Measurements from ENCODE around the gene OTOP3. TPM values are rescaled to one million over a fixed set of nuclear protein-coding genes. Genes with fewer than 3 reads are reported as not detected.

Gene OTOP3
- total and polyA plus RNA-seq, 8 donors: 0.15 to 0.65 (median 0.35) TPM

- no peak for FAIRE-seq
- DNase-seq: no peak
- ATAC-seq: no peak
- Histone ChIP-seq H3K4me3 (no peak overlapping the region), H3K27me3 (no peaks in the 10 kb centered on the region), H3K9me3 (no peaks in the 10 kb centered on the region), H3K27ac (no peak overlapping the region), H3K4me1 (no peaks in the 10 kb centered on the region), H3K36me3 (no peaks in the 10 kb centered on the region)
- no peak for TF ChIP-seq CTCF (IDR thresholded peaks at IDR 0.05)
- WGBS, 2 donors: 66 to 78% methylated on average over 8 of the region's 8 CpGs
- intact Hi-C loops (cut with DNase I): no loop called here
These were observed 2.7 kb downstream of the OTOP3 start for GRCh38 chr17:74938194-74938950.

GRCh38 chr17:74939534-74939933 lies 3.8 kb downstream of the OTOP3 start:
- H3K27me3 ChIP-seq: no peaks in the 10 kb centered on the region
- no peak overlapping the region for H3K4me3 ChIP-seq
- no peak for ATAC-seq
- no peak overlapping the region for H3K27ac ChIP-seq
- 54 to 55% methylated on average over 8 of the region's 8 CpGs for WGBS, 2 donors
- no peaks in the 10 kb centered on the region for H3K9me3 ChIP-seq
- H3K4me1 ChIP-seq: no peaks in the 10 kb centered on the region
- TF ChIP-seq CTCF (IDR thresholded peaks at IDR 0.05): no peak
- no peaks in the 10 kb centered on the region for H3K36me3 ChIP-seq
- no peak for FAIRE-seq
- intact Hi-C loops (cut with DNase I): no loop called here
- DNase-seq: no peak

- Histone ChIP-seq H3K9me3 (no peaks in the 10 kb centered on the region), H3K4me3 (no peak overlapping the region), H3K36me3 (no peaks in the 10 kb centered on the region), H3K27me3 (no peaks in the 10 kb centered on the region), H3K4me1 (no peaks in the 10 kb centered on the region), H3K27ac (no peak overlapping the region)
- ATAC-seq (no peak), FAIRE-seq (no peak), DNase-seq (no peak)
- intact Hi-C loops (cut with DNase I): no loop called here
- 71 to 76% methylated on average over 21 of the region's 21 CpGs for WGBS, 2 donors
- no peak for TF ChIP-seq CTCF (IDR thresholded peaks at IDR 0.05)
These were observed 5.5 kb downstream of the OTOP3 start for GRCh38 chr17:74941128-74941725.

- H3K27me3 ChIP-seq: no peaks in the 10 kb centered on the region
These were observed 8.3 kb downstream of the OTOP3 start for GRCh38 chr17:74943808-74944522.

More at GRCh38 chr17:74943808-74944522, 8.3 kb downstream of the OTOP3 start:
- DNase-seq (no peak), ATAC-seq (no peak), FAIRE-seq (no peak)
- no peak overlapping the region for H3K4me3 ChIP-seq
- intact Hi-C loops (cut with DNase I): no loop called here
- H3K27ac ChIP-seq: no peak overlapping the region
- H3K9me3 ChIP-seq: no peaks in the 10 kb centered on the region
- no peaks in the 10 kb centered on the region for H3K4me1 ChIP-seq
- no peak for TF ChIP-seq CTCF (IDR thresholded peaks at IDR 0.05)
- no peaks in the 10 kb centered on the region for H3K36me3 ChIP-seq
- 71 to 77% methylated on average over 13 of the region's 13 CpGs for WGBS, 2 donors

Data from pancreas (tissue), 10 donors.